ENCODE measurements around the gene CADM1.

The CADM1 gene

DNA sequence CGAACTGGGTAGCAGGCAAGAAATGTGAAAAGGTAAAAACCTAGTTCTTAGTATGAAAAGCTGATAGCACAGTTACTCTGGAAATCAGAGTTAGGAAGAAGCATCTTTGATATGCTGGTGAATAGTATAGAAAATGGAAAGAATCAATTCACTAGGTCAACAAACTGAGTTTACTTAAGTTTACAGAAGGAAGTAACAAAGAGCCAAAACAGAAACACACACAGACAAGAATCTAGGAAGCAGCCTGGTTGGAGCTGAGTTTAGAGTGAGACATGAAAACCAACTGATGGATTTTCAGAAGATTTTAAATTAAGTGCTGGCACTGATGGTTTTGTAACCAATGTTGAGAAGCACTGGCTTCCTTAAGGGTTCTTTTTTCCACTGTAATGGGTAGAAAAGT, 296.3 kb downstream of the CADM1 start:
- TF ChIP-seq, protein P1, sequence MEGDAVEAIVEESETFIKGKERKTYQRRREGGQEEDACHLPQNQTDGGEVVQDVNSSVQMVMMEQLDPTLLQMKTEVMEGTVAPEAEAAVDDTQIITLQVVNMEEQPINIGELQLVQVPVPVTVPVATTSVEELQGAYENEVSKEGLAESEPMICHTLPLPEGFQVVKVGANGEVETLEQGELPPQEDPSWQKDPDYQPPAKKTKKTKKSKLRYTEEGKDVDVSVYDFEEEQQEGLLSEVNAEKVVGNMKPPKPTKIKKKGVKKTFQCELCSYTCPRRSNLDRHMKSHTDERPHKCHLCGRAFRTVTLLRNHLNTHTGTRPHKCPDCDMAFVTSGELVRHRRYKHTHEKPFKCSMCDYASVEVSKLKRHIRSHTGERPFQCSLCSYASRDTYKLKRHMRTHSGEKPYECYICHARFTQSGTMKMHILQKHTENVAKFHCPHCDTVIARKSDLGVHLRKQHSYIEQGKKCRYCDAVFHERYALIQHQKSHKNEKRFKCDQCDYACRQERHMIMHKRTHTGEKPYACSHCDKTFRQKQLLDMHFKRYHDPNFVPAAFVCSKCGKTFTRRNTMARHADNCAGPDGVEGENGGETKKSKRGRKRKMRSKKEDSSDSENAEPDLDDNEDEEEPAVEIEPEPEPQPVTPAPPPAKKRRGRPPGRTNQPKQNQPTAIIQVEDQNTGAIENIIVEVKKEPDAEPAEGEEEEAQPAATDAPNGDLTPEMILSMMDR (IDR thresholded peaks at IDR 0.05), result no peak
- Histone ChIP-seq H3K9me3 (no peaks in the 10 kb centered on the region), H3K4me3 (no peak overlapping the region), H3K27me3 (no peaks in the 10 kb centered on the region), H3K36me3 (no peaks in the 10 kb centered on the region), H3K4me1 (no peaks in the 10 kb centered on the region), H3K27ac (no peak overlapping the region)
- intact Hi-C loops (cut with DNase I; ENCODE audit: low total_unique reads), result no loop called here
- DNase-seq, result no peak

DNA sequence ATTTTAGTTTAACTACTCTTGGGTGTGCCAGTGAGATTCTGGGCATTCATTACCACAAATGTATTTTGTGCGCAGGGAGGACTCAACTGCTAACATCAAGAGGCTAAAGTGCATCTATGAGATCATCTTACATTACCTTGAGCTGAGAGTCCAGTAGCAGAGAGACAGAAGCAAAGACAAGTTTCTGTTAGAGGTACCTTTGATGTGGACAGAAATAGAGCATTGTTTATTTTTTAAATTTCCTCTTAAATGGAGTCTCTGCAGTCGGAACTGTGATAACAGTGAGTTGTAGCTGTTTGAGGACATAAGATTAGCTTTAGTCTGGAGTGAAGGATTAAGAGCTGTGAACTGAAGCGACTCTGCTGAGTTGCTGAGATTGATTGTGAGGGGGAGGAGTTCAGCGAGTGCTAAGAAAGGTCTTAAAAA, 297.0 kb downstream of the CADM1 start:
- TF ChIP-seq, protein P1 (IDR thresholded peaks at IDR 0.05), result no peak
- intact Hi-C loops (cut with DNase I; ENCODE audit: low total_unique reads), result no loop called here
- Histone ChIP-seq H3K4me3 (no peak overlapping the region), H3K36me3 (no peaks in the 10 kb centered on the region), H3K9me3 (no peaks in the 10 kb centered on the region), H3K27ac (no peak overlapping the region), H3K27me3 (no peaks in the 10 kb centered on the region), H3K4me1 (no peaks in the 10 kb centered on the region)
- no peak for DNase-seq

DNA sequence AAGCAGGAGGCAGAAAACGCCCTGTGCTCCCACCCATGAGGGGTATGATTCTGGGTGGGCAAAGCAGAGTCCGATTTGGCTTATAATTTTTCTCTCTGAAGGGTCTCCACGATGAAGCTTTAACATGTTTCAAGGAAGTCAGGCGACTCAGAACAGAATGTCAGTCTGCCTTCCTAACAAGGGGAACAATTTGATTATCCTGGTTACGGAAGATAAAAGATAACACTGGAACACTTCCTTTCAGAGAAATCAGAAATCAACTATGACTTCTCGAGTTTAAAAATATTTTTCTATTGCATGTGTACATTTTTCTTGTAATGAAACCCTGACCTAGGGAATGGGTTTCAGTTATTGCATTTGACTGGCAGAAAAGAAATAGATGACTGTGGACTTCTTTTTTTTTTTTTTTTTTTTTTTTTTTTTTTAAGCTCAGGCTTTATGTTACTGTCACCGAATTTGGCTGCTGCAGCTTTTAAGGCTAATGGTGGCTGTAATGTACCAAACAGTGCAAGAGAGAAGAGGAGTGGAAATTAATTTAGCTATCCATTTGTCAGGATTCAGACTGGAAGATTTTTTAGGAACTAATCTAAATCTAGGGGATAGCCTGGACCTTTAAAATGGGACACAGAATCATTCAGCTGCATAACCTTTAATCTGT, 297.7 kb downstream of the CADM1 start:
- Histone ChIP-seq H3K4me1 (no peaks in the 10 kb centered on the region), H3K27ac (no peak overlapping the region), H3K36me3 (no peaks in the 10 kb centered on the region), H3K27me3 (no peaks in the 10 kb centered on the region), H3K9me3 (no peaks in the 10 kb centered on the region), H3K4me3 (no peak overlapping the region)
- TF ChIP-seq, protein P1 (IDR thresholded peaks at IDR 0.05), result no peak
- intact Hi-C loops (cut with DNase I; ENCODE audit: low total_unique reads), result no loop called here
- no peak for DNase-seq

DNA sequence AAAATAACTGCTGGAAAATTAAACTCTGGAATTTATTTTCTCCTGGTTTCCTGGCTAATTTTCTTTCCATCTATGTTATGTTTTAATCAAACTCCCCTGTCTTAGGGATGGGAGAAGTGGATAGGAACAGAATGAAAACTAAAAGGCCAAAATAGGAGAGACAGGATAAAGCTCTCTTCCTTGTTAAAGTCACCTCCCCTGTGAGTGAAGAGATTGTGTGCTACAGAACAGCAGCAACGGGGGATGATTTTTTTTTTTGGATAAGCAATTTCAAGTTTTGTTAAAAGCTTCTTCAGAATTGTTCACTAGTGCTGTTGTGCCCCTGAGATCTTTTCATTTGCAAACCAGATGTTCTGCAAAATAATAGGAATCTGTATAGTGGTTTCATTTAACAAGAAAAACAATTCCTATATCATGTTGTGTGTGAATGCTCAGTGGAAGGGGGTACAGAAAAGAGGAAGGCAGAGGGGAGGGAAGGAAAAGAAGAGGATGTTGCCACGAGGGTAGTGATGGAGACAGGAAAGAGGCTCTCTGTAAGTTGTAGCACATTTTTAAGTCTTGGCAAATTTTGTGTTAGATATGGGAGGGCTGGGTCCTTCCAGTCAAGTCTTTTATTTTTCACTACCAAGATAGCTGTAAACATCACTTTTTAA, 301.2 kb downstream of the CADM1 start:
- intact Hi-C loops (cut with DNase I; ENCODE audit: low total_unique reads), result no loop called here
- Histone ChIP-seq H3K4me1 (peaks cover 0 to 21% (median 4%) of the 10 kb centered on the region in 4 donors), H3K4me3 (no peak overlapping the region), H3K27me3 (no peaks in the 10 kb centered on the region), H3K27ac (no peak overlapping the region), H3K9me3 (no peaks in the 10 kb centered on the region), H3K36me3 (no peaks in the 10 kb centered on the region)
- TF ChIP-seq, protein P1 (IDR thresholded peaks at IDR 0.05), result no peak
- DNase-seq, result no peak

DNA sequence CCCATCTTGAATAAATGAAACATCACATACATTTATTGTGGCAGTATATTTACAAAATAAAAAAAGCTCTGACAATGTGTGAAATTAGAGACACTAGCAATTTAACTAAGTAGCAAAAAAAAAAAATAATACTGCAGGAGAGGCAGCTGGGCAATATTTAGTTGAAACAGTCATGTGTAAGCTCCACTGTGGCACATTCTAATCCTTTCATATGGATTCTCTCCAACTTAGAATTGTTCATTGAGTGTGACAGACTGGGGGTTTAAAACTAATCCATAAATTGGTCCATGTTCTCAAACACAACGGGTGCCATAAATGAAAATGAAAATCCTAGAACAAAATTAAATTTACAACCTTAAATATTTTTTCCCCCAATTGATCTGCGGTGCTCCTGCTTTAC, 302.1 kb downstream of the CADM1 start:
- Histone ChIP-seq H3K36me3 (no peaks in the 10 kb centered on the region), H3K27ac (no peak overlapping the region), H3K4me3 (no peak overlapping the region), H3K27me3 (no peaks in the 10 kb centered on the region), H3K4me1 (peaks cover 0 to 24% (median 4%) of the 10 kb centered on the region in 4 donors), H3K9me3 (no peaks in the 10 kb centered on the region)
- TF ChIP-seq, protein P1 (IDR thresholded peaks at IDR 0.05), result no peak
- intact Hi-C loops (cut with DNase I; ENCODE audit: low total_unique reads), result no loop called here
- DNase-seq, result no peak

All from tibial artery (tissue), 4 donors.